PC-3 (cell line): ENCODE data around the gene USP25.

Source experiments
- CTCF ChIP-seq: fragments of 300-600 bp; sonication (generic); conservative IDR thresholded peaks from 2 replicates; pipeline ENCODE4 v1.5.1; 2017; ENCODE audit warnings: antibody characterized with exemption, low read depth, mild to moderate bottlenecking, low read length
- EZH2 ChIP-seq: fragments of 300-600 bp; sonication (generic); IDR thresholded peaks from one replicate; pipeline ENCODE4 v1.6.1; 2017; ENCODE audit warnings: antibody characterized with exemption, mild to moderate bottlenecking, low read length; ENCODE audit not compliant: unreplicated experiment

GRCh38 chr21:15688016-15688415 is 41.8 kb upstream of the USP25 start:
- TF ChIP-seq CTCF (no peak), EZH2 (no peak)
